ENCODE data around the gene CYBA.

Gene CYBA

DNA sequence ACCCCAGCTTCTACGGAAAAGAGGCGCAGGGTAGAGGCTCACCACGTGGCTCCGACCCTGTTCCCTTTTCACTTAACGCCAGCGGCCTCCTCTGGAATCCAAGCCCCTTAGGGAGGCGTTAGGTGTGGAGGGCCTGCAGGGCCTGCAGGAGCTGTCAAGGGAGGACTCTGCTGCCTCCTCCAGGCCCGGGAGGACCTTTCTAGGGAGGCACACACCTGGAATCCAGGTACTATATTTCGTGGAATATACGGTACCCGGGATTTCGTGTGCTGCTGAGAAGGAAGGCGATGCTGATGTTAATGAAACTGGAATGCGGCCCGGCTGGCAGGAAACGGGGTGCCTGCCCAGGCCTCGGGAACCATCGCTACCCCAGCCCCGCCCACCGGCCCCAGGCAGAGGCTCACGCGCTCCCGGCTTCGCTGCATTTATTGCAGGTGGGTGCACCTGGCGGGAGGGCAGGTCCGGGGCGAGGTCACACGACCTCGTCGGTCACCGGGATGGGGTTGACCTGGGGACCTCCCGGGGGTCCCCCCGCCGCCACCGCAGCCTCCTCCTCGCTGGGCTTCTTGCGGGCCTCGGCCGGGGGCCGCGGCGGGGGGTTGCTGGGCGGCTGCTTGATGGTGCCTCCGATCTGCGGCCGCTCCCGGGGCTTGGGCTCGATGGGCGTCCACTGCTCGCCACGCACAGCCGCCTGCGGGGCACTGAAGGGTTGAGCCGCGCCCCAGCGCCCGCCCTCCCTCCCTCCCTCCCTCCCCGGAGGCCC, 7.8 kb downstream of the CYBA start:
- Histone ChIP-seq H3K9me2 (replicated peaks; ENCODE audit: insufficient read depth, low read length) (no peaks in the 10 kb centered on the region), H4K20me1 (ENCODE audit: insufficient read depth, low read length) (no peaks in the 10 kb centered on the region), H3K4me2 (ENCODE audit: low read depth, low read length) (no peak overlapping the region), H3K27ac (ENCODE audit: low read length) (no peak overlapping the region), H3K27me3 (replicated peaks; ENCODE audit: insufficient read depth, low read length) (no peaks in the 10 kb centered on the region), H2AFZ (ENCODE audit: low read length) (no peak overlapping the region), H3K79me2 (ENCODE audit: low read length) (peaks cover 3% of the 10 kb centered on the region; the same call in 1 of the 2 replicates), H3K4me1 (ENCODE audit: low read length) (peaks cover 7% of the 10 kb centered on the region; the same call in 1 of the 2 replicates), H3K9ac (ENCODE audit: low read length) (no peak overlapping the region), H3K9me3 (replicated peaks; ENCODE audit: insufficient read depth, low read length) (no peaks in the 10 kb centered on the region), H3K36me3 (replicated peaks; ENCODE audit: insufficient read depth, low read length) (no peaks in the 10 kb centered on the region), H3F3A (ENCODE audit: insufficient read depth, low read length) (no peaks in the 10 kb centered on the region), H3K4me3 (ENCODE audit: low read length) (no peak overlapping the region)
- no peak for DNase-seq
- TF ChIP-seq, protein P1, sequence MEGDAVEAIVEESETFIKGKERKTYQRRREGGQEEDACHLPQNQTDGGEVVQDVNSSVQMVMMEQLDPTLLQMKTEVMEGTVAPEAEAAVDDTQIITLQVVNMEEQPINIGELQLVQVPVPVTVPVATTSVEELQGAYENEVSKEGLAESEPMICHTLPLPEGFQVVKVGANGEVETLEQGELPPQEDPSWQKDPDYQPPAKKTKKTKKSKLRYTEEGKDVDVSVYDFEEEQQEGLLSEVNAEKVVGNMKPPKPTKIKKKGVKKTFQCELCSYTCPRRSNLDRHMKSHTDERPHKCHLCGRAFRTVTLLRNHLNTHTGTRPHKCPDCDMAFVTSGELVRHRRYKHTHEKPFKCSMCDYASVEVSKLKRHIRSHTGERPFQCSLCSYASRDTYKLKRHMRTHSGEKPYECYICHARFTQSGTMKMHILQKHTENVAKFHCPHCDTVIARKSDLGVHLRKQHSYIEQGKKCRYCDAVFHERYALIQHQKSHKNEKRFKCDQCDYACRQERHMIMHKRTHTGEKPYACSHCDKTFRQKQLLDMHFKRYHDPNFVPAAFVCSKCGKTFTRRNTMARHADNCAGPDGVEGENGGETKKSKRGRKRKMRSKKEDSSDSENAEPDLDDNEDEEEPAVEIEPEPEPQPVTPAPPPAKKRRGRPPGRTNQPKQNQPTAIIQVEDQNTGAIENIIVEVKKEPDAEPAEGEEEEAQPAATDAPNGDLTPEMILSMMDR (IDR thresholded peaks at IDR 0.05; ENCODE audit: low read length) = no peak
- TF ChIP-seq EZH2 (optimal IDR thresholded peaks at IDR 0.05; ENCODE audit: low read depth, low read length) = no peak
- TF ChIP-seq EZH2phosphoT487 (IDR thresholded peaks at IDR 0.05; ENCODE audit: low read length) = no peak

DNA sequence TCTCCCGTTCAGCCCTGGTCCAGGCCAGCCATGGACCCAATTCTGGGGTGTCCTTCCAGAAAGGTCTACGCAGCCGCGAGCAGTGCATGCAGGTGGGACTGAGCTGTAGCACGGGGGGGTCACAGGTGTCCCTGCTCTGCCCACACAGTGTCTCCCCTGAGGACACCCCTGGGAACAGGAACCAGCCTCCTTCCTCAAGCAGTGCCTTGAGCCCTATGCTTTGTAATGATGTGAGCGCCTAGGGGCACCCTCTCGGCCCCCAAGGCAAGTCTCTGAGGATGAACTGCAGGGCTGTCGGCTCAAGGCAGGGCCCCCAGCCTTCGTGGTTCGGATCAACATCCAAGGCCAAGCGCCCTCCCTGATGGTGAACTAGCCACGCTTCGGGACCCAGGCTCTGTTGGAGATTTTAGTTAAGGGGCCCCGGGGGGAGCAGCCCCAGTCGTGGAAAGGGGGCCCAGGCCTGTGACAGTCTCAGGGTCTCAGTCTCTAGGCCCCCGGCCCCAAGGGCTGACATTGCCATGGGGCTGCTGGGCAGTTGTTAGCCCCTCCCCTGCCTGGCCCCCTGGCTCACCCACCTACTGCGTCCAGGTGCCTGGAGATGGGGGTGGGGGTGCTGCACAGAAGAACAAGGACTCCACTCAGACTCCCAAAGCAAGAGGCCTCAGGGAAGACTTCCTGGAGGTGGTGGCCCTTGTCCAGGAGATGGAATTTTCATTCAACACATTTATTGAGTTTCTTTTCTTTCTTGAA, 10.2 kb downstream of the CYBA start:
- Histone ChIP-seq H3K9me2 (replicated peaks; ENCODE audit: insufficient read depth, low read length) (no peaks in the 10 kb centered on the region), H3F3A (ENCODE audit: insufficient read depth, low read length) (no peaks in the 10 kb centered on the region), H3K79me2 (ENCODE audit: low read length) (no peaks in the 10 kb centered on the region), H2AFZ (ENCODE audit: low read length) (no peak overlapping the region), H3K36me3 (replicated peaks; ENCODE audit: insufficient read depth, low read length) (no peaks in the 10 kb centered on the region), H3K4me1 (ENCODE audit: low read length) (peaks cover 11% of the 10 kb centered on the region), H3K4me2 (ENCODE audit: low read depth, low read length) (no peak overlapping the region), H4K20me1 (ENCODE audit: insufficient read depth, low read length) (no peaks in the 10 kb centered on the region), H3K9ac (ENCODE audit: low read length) (no peak overlapping the region), H3K27me3 (replicated peaks; ENCODE audit: insufficient read depth, low read length) (no peaks in the 10 kb centered on the region), H3K27ac (ENCODE audit: low read length) (no peak overlapping the region), H3K4me3 (ENCODE audit: low read length) (no peak overlapping the region), H3K9me3 (replicated peaks; ENCODE audit: insufficient read depth, low read length) (no peaks in the 10 kb centered on the region)
- no peak for DNase-seq
- no peak for TF ChIP-seq EZH2 (optimal IDR thresholded peaks at IDR 0.05; ENCODE audit: low read depth, low read length)

DNA sequence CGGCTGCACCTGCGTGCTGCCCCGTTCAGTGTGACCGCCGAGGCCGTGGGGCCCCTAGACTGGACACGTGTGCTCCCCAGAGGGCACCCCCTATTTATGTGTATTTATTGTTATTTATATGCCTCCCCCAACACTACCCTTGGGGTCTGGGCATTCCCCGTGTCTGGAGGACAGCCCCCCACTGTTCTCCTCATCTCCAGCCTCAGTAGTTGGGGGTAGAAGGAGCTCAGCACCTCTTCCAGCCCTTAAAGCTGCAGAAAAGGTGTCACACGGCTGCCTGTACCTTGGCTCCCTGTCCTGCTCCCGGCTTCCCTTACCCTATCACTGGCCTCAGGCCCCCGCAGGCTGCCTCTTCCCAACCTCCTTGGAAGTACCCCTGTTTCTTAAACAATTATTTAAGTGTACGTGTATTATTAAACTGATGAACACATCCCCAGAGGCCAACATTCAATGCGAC, 10.8 kb downstream of the CYBA start:
- TF ChIP-seq EZH2phosphoT487 (IDR thresholded peaks at IDR 0.05; ENCODE audit: low read length) = no peak
- TF ChIP-seq, protein P1 (IDR thresholded peaks at IDR 0.05; ENCODE audit: low read length) = no peak
- H3K4me3 ChIP-seq (ENCODE audit: low read length) = no peak overlapping the region
- H4K20me1 ChIP-seq (ENCODE audit: insufficient read depth, low read length) = no peaks in the 10 kb centered on the region
- H3K36me3 ChIP-seq (replicated peaks; ENCODE audit: insufficient read depth, low read length) = no peaks in the 10 kb centered on the region
- H3K9me3 ChIP-seq (replicated peaks; ENCODE audit: insufficient read depth, low read length) = no peaks in the 10 kb centered on the region
- H3K4me2 ChIP-seq (ENCODE audit: low read depth, low read length) = no peak overlapping the region
- peaks cover 15% of the 10 kb centered on the region for H3K4me1 ChIP-seq (ENCODE audit: low read length)
- no peak overlapping the region for H3K27ac ChIP-seq (ENCODE audit: low read length)
- no peaks in the 10 kb centered on the region for H3F3A ChIP-seq (ENCODE audit: insufficient read depth, low read length)
- no peaks in the 10 kb centered on the region for H3K79me2 ChIP-seq (ENCODE audit: low read length)
- H2AFZ ChIP-seq (ENCODE audit: low read length) = no peak overlapping the region
- no peaks in the 10 kb centered on the region for H3K9me2 ChIP-seq (replicated peaks; ENCODE audit: insufficient read depth, low read length)
- no peak for DNase-seq
- H3K27me3 ChIP-seq (replicated peaks; ENCODE audit: insufficient read depth, low read length) = no peaks in the 10 kb centered on the region
- H3K9ac ChIP-seq (ENCODE audit: low read length) = no peak overlapping the region

Data from MM.1S (cell line).